Left hindlimb (tissue), 1 donor: ENCODE results near the gene AMN1.
A peak's percentile ranks its signal among the peaks of the same experiment; 100 is the strongest.
"Not testable (repeated sequence)": the region's sequence is repeated elsewhere in the genome, so short reads cannot be mapped to it uniquely, and the experiment has no call there.

Experiments
- DNase-seq: peaks from one replicate; pipeline ENCODE4 v3.0.0-alpha.2; 2018

AMN1 gene

GRCh38 chr12:31672521-31672920 is 56.3 kb downstream of the AMN1 start:
- no peak for DNase-seq

GRCh38 chr12:31669582-31669981 is 59.2 kb downstream of the AMN1 start:
- not testable (repeated sequence) for DNase-seq

DNA sequence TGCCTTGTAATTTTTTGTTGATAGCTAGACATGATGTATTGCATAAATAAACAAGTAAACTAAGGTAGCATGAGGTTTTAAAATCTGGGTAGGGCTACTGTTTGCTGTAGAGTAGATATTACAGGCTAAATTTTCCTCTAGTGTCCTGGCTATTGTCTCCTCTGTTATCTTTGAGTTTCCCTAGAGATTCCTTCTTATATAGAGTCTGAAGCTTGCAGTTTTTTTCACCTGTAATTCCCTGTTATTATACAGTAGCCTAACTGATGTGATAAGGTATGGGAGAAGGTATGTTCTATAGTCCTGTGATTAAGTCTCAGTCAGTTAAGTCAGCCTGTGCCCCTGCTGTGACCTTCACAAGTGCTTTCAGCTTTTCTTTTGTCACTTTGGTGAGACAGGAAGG is 59.8 kb downstream of the AMN1 start:
- no peak for DNase-seq

GRCh38 chr12:31664038-31664437 is 64.8 kb downstream of the AMN1 start:
- DNase-seq: no peak

GRCh38 chr12:31663576-31663975 is 65.2 kb downstream of the AMN1 start:
- no peak for DNase-seq

- DNase-seq: no peak
Measured at GRCh38 chr12:31662176-31662849, 66.5 kb downstream of the AMN1 start.

GRCh38 chr12:31659087-31659942 is 69.5 kb downstream of the AMN1 start, which contains the start of gene ETFBKMT:
Gene ETFBKMT (plus strand): TSS chr12:31659688. CDS start chr12:31661954, 2,266 bp downstream.
- DNase-seq: peak; percentile 89

- no peak for DNase-seq
Measured at GRCh38 chr12:31658471-31659086, 70.2 kb downstream of the AMN1 start.

DNA sequence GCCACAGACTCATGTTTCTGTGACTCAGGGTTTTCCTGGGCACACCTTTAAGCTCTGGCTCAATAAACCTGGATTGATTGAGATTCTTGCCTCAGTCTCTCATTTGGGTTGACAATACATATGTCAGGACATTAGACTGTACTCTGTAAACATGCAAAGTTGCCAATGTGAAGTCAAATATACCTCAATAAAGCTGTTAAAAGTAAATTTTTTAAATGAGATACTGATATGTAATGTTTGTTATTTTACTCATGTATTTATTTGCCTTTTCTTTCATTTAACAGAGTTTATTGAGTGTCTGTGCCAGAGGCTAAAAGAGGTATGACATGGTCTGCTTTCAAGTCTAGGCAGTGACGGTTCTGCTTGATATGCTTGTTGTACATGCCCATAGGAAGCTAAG is 73.0 kb downstream of the AMN1 start:
- no peak for DNase-seq

DNA sequence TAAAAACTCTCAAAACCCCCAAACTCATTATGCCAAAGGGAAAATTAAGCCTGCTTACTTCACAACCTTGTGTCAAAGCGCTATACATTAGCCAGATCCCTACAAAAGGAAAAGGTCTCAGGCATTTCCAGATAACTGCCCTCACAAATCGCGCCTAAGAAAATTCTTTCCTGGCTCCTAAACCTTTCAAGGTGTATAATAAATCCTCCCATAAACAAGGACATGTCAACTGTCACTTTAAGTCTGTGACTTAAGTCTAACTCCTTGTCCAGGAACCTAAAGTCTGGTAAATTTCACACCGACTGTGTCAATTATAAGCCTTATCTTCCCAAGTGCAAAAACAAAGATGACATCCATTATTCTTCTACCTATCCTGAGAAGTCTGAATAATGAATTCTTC is 73.6 kb downstream of the AMN1 start:
- no peak for DNase-seq

DNA sequence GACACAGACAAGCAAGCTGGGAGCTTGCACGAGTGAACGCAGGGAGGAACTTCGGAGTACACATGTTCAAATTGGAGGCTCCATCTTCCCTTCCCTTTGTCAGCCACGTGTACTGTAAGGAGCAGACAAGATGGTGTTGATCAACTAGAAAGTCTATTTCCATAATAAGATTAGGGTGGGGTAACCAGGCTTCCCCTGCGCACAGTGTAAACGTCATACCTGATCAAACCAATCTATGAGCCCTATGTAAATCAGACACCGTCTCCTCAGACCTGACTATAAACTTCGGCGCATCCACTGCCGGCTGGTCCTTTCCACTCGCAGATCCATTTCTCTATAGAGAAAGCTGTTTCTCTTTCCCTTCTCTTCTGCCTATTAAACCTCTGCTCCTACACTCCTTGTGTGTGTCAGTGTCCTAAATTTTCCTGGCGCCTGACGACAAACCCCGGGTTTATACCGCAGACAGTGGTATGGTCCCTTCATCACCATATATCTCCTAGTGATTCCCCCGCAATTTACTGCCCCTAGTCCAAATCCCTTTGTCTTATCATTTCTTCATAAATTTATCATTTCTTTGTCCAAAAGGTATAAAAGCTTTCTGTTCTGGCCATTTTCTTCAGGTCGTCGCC is 76.8 kb downstream of the AMN1 start:
- DNase-seq: no peak

DNA sequence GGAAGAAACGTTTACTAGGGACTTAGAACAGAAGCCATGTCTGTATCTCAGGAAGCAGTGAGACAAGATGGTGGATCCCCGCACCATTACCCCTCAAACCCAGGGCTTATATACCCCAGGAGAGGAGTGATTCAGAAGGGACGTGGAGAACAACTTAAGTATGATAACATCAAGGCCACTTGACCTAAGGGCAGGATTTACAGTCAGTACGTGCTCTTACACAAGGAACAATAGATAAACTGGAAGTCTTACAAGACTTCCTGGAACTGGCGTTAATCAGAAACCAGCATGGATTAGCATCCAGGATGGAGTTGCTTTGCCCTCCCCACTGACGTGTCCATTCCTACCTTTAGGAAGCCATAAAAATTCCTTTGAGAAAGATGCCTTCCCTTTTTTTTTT is 77.9 kb downstream of the AMN1 start:
- no peak for DNase-seq

DNA sequence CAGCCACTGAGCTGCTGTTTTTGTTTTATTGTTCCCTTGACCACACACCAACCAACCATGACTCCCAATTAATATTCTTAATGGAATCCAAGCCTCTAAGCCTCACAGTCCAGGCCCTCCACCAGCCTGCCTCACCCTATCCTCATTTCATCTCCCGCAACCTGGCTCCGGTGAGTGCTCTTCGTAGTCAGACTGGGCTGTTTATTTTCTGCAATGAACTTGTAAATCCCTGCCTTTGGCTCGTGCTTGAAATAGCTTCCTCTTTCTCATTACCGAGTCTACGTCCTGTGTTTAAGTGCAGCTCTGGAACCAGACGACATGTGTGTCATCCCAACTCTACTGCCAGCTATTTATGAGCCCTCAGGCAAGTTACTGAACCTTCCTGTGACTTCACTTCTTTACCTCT is 81.7 kb downstream of the AMN1 start:
- DNase-seq: no peak

GRCh38 chr12:31645924-31646323 is 82.9 kb downstream of the AMN1 start:
- no peak for DNase-seq

DNA sequence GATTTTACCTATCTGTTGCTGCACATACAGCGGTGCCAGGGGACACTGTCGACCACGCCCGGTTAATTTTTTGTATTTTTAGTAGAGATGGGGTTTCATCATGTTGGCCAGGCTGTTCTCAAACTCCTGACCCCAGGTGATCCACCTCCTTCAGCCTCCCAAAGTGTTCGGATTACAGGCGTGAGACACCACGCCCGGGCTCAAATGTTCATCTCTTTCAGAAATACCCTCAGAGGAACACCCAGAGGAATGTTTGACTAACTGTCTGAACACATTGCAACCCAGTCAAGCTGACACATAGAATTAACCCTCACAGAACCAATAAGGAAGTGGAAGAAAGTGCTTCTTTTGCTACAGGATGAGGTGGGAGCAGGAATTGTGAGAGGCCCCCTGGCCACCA is 84.3 kb downstream of the AMN1 start:
- DNase-seq: no peak

- DNase-seq: no peak
Measured at GRCh38 chr12:31641509-31642090, 87.2 kb downstream of the AMN1 start.

DNA sequence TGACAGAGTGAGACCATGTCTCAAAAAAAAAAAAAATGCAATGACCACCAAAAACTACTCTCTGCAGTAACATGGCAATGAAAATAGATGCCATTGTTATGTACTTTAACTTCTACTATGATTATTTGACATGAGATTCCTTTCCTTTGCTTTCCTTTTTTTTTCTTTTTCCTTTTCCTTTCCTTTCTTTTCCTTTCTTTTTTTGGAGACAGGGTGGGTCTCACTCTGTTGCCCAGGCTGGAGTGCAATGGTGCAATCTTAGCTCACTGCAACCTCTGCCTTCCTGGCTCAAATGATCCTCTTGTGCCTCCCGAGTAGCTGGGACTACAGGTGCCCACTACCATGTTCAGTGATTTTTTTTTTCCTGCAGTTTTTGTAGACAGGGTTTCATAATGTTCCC is 94.2 kb downstream of the AMN1 start:
- DNase-seq: no peak

- DNase-seq: no peak
Measured at GRCh38 chr12:31633464-31633863, 95.4 kb downstream of the AMN1 start.

GRCh38 chr12:31631809-31632208 is 97.0 kb downstream of the AMN1 start:
- DNase-seq: no peak

- no peak for DNase-seq
Measured at GRCh38 chr12:31631023-31631724, 97.6 kb downstream of the AMN1 start.

DNA sequence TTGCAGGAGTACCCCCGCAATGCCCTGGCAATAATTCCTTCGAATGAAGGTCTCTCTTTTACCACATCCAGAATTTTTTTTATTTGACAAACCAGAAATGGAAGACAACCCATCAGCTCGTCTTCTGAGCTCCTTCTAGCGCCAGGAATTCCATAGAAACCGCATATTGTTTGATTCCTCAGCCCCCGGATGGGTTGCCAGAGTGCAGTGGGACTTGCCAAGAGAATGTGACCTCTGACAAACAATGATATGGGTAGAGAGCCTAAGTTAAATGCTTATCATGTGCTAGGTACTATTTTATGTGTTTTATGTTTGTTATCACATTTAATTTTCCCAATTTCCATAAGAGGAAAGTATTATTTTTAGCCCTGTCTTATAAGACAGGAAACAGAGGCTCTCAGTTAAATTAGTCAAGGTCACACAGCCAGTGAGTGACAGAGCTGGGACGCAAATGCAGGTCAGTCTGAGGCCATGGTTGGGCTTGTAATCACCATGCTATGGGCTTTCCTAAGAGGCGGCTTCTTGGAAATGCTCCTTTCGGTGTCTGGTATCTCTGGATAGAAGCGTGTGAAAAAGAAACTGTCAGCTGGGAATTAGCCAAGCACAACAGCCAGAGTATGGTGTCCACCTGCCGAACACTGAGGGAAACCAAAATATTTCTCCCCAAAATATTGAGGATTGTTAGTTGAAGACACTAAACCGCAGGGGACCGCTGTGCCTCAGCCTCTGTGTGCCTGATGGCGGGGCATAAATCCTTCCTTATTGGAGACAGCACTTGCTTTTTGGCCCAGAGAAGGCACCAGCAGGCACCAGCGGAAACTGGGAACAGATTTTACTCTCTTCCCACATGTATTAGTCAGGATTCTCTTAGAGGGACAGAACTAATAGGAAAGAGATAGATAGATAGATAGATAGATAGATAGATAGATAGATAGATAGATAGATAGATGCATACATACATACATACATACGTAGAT is 98.8 kb downstream of the AMN1 start:
- no peak for DNase-seq
